Measurements from ENCODE around the gene DNAJC9. TPM values are rescaled to one million over a fixed set of nuclear protein-coding genes. Genes with fewer than 3 reads are reported as not detected.
A peak's percentile ranks its signal among the peaks of the same experiment; 100 is the strongest.

The DNAJC9 gene
- total RNA-seq, 1 donor: 29.6 TPM

DNA sequence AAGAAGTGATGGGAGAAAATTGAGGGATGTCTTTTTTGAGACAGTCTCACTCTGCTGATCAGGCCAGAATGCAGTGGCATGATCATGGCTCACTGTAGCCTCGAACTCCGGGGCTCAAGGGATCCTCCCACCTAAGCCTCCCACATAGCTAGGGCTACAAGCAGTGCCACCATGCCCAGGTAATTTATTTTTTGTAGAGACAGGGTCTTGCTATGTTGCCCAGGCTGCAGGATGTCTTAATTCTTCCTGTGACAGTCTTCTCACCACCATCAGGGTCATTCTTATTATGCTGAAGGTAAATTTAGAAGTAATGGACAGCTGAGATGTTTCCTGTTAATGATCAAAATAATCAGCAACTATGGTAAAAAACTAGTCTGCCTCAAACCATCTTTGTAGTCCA is 7.1 kb downstream of the DNAJC9 start:
- DNase-seq (ENCODE audit: low read depth in 2 of 3, low spot score in 2 of 3): no peak

DNA sequence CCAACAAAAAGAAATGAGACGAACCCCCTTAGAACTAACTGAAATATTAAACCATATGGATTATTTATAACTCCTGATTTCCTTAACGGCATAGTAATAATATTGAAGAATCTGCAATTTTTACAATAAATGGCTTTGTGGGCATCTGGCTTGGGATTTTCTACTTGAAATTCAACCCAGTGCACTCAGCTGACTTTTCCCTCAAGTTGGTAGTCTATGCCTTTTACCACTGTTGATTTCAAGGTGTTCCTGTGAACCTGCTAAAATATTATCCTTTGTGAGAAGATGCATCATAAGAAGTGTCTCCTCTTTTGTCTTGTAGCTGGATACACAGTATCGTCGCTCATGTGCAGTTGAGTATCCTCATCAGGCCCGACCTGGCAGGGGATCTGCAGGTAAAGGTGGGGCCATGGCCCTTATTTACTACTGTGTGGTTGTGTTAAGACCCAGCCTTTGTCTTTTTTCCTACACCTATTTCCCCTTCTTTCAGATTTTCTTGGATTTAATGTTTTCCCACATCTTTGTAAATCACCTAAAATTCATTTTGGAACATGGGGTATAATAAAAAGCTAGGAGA is 8.0 kb downstream of the DNAJC9 start:
- no peak for DNase-seq (ENCODE audit: low read depth in 2 of 3, low spot score in 2 of 3)

DNA sequence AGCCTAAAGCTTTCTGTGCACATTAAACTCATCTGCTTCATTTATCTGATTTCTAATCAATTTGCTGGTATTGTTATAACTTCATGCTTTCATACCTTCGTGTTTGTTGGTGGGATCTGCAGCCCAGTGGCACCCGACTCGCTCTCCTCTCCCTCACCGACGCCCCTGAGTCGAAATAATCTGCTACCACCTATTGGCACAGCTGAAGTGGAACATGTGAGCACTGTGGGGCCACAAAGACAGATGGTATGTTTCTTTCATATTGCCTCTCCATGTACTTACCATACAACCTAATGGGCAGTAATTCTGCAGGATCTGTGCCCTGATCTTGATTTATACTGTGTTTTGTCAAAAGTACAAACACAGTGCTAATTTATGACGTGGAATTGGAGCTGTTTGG is 12.4 kb downstream of the DNAJC9 start:
- DNase-seq (ENCODE audit: low read depth in 2 of 3, low spot score in 2 of 3): no peak

DNA sequence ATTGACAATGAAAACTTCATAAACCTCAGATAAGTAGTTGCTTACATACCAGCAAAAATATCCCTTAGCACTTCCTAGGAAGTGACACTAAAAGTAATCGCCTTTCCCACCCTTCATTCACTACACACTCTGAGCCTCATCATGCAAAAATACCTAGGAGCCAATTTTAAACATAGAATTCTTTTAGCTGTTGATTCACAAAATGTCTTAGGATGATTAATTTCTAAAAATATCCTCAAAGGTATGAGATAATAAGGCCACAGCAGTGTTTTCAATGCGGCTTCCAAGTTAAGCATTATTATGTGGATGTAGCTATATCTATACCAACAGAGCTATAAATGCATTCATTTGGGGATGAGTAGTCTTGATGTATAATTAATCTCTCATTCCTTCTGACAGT is 13.2 kb downstream of the DNAJC9 start:
- no peak for DNase-seq (ENCODE audit: low read depth in 2 of 3, low spot score in 2 of 3)

DNA sequence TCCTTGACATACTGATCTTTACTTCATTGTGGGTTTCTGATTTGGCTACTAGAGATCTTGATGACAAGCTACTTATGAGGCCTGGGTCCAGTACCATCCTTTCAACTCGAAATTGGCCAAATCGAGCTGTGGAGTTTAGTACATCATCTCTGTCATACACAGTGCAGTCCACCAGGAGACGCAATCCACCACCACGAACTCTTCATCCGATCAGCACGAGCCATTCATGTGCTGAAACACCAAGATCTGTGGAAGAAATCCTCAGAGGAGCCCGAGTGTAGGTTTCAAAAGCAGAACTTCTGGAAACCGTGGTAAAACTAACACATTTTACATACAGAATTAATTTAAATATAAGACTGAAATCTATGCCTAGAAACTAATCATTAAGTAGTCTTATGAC is 14.2 kb downstream of the DNAJC9 start:
- DNase-seq (ENCODE audit: low read depth in 2 of 3, low spot score in 2 of 3): peak in 2 of 3 donors; percentile 36 to 45

DNA sequence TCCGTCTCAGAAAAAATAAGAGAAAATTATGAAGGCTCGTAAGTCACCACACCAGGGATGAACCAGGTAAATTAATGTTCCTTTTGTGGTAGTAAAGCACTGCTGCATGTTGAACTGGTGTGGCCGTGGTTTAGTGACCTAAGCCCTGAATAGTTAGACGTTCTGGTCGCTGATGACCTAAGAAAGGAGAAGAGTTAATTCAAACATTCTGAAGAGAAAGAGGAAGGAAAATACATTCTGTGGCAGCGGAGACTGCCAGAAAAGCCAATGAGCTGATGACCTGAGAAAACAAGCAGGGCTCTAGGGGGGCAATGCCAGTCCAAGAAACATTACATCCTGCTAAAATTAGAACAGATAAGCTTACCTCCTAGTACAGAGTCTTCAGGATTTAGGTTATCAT is 17.5 kb downstream of the DNAJC9 start:
- peak in 1 of 3 donors; percentile 47 for DNase-seq (ENCODE audit: low read depth in 2 of 3, low spot score in 2 of 3)

DNA sequence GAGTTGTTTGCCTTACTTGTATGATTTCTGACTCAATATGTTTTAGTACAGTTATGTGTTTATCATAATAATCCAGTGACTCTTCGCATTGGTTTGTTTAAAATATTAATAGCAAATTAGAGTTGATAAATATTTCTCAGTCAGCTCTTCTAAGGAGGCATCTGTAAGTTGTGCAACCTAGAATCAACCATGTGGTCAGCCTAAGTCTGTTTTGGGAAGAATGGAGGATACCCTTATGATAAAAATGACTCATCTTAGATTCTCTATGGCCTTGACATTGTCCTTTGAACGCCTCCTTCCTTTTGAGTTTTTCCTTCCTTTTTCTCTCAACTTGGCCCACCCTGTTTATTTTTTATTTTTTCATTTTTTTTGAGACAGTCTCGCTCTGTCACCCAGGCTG is 18.8 kb downstream of the DNAJC9 start:
- DNase-seq (ENCODE audit: low read depth in 2 of 3, low spot score in 2 of 3): no peak

DNA sequence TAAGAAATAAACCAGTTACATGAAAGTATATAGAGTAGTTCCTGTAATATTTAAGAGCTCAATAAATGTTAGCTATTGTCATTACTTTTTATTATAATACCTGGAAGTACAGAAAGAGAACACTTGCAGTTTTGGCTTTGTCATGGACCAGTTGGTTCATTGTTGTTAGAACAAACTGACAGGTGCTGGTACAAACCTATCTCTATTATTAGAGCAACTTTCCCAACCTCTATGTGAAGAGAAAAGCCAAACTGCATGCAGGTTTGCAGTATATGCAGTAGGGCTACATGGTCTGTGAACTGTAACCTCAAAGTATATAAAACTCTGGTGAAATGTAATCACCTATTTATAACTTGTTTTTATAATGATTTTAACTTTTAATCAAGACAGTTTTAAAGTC is 20.4 kb downstream of the DNAJC9 start:
- DNase-seq (ENCODE audit: low read depth in 2 of 3, low spot score in 2 of 3): no peak

DNA sequence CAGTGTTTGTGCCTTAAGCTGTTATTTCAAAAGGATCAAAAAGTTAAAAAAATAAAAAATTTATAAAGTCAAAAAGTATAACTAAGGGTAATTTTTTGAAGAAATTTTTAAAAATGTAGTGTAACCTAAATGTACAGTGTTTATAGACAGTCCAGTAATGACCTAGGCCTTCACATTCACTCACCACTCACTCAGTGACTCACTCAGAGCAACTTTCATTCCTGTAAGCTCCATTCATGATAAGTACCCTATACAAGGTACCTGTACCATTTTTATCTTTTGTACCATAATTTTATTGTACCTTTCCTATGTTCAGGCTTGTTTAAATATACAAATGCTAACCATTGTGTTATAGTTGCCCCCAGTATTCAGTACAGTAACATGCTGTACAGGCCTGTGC is 21.5 kb downstream of the DNAJC9 start:
- DNase-seq (ENCODE audit: low read depth in 2 of 3, low spot score in 2 of 3): no peak

DNA sequence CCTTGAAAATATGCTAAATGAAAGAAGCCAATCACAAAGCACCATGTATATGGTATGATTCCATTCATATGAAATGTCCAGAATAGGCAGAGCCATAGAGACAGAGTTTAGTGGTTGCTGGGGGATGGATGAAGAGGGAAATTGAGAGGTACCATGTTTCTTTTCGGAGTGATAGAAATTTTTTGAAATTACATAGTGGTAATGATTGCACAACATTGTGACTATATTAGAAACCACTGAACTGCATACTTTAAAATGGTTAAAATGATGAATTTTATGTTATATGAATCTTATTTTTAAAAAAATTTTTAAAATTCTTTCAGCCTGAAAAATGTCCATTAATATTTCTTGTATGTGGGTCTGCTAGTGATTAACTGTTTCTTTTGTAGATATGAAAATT is 26.1 kb downstream of the DNAJC9 start:
- no peak for DNase-seq (ENCODE audit: low read depth in 2 of 3, low spot score in 2 of 3)

DNA sequence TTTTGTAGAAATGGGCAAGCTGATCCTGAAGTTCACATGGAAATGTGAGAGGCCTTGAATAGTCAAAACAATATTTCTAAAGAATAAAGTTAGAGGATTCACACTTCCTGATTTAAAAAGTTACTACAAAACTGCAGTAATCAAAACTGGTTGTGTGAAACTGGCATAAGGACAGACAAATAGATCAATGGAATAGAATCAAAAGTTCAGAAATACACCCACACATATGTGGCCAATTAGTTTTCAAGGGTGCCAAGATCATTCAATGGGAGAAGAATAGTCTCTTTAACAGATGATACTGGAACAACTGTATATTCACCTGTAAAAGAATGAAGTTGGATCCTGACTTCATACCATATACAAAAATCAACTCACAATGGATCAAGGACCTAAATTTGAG is 27.7 kb downstream of the DNAJC9 start:
- no peak for DNase-seq (ENCODE audit: low read depth in 2 of 3, low spot score in 2 of 3)

DNA sequence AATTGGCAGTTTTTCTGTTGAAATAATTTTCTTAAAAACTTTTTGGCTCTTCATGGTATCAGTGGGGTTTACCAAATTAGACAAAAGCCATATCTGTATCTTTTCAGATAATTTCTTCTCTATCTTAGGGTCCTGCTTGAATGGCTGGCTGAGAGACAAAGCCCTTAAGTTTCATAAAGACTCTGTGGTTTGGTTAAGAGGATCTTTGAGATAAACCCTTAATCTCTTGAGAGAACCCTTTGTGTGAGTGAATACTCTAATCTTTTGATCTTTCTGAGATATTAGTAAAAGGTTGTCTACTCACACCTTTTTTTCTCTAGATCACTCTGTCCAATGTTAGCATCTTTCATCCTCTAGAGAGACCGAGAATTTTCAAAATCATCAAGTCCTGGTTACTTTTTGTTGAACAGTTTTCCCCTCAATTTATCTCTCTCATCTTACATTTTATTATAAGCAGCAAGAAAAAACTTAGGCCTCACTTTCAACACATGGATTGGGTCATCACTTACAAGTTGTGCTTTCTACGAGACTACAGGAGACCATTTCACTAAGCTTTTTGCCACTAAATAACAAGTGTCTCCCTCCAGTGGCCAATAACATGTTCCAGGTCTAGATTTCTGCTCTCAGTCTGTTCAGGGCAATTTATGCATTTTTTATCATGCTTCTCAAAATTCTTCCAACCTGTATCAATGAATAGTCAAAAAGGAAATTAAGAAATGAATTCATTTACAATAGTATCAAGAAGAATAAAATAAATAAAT is 28.4 kb downstream of the DNAJC9 start:
- peak in 2 of 3 donors; percentile 14 to 50 for DNase-seq (ENCODE audit: low read depth in 2 of 3, low spot score in 2 of 3)

DNA sequence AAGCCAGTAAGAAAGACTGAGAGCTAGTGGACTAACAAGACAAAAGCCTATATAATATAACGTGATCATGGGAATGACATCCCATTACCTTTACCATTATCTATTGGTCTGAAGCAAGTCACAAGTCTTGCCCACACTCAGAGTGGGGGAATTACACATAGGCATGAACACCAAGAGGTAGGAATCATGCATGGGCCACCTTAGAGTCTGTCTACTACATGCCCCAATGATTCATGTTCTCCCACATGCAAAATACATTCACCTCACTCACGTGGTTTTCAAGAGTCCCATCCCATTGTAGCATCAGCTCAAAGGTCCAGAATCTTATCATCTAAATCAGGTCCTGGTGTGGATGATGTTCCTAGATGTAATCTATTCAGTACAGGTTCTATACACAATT is 29.4 kb downstream of the DNAJC9 start:
- DNase-seq (ENCODE audit: low read depth in 2 of 3, low spot score in 2 of 3): no peak

DNA sequence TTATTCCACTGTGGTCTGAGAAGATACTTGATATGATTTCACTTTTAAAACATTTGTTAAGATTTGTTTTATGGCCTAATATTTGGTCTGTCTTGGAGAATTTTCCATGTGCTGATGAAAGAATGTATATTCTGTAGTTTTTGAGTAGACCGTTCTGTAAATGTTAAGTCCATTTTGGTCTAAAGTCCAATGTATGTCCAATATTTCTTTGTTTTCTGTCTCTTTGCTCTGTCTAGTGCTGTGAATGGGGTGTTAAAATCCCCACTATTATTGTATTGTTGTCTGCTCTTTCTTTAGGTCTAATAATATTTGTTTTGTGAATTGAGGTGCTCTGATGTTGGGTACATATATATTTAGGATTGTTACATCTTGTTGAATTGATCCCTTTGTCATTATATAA is 31.3 kb downstream of the DNAJC9 start:
- no peak for DNase-seq (ENCODE audit: low read depth in 2 of 3, low spot score in 2 of 3)

DNA sequence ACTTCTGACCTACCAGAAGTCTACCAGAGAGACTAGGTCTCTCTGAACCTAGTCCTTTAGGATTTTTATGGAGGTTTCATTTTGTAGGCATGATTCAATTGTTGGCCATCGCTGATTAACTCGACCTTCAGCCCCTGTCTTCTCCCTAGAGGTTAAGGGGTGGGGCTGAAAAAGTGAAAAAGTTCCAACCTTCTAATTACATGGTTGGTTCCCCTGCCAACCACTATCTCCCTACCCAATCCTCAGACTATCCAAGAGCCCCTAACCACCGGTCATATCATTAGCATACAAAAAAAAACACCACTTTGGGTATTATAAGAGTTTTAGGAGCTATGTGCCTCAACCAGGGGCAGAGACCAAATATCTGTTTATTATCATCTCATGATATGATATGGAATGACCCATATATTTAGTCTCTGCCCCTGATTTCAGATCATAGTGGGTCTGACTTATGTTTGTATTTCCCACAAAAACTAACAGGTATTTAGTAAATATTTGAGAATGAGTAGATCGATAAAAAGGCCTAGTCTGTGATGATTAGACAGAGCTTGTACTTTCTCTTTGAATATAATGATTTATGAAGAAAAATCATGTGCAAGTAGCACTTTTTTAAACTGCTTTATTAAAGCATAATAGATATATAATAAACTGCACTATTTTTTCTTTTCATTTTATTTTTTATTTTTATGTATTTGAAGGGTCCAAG is 35.8 kb downstream of the DNAJC9 start:
- DNase-seq (ENCODE audit: low read depth in 2 of 3, low spot score in 2 of 3): no peak

DNA sequence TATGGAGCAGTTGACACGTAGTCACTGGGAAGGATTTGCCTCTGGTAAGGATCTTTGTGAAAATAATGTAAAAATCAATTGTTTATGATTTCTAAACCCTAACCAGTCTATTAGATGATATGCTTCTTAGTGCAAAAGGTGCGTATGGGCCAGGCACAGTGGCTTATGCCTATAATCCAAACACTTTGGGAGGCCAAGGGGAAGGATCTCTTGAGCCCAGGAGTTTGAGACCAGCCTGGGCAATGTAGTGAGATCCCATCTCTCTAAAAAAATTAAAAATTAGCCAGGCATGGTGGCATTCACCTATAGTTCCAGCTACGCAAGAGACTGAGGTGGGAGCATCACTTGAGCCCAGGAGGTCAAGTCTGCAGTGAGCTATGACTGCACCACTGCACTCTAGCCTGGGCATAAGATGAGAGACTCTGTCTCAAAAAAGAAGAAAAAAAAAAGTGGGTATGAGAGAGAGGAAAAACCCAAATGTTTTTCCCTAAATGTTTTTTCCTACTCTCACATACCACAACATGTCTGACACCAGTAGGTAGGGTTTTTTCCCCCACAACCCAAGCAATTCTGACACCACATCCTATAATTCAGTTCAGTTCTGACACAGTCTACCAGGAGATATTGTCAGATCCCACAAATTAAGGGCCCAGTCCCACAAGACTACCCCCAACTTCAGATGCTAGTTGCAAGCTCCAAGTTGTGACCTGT is 36.5 kb downstream of the DNAJC9 start:
- no peak for DNase-seq (ENCODE audit: low read depth in 2 of 3, low spot score in 2 of 3)

DNA sequence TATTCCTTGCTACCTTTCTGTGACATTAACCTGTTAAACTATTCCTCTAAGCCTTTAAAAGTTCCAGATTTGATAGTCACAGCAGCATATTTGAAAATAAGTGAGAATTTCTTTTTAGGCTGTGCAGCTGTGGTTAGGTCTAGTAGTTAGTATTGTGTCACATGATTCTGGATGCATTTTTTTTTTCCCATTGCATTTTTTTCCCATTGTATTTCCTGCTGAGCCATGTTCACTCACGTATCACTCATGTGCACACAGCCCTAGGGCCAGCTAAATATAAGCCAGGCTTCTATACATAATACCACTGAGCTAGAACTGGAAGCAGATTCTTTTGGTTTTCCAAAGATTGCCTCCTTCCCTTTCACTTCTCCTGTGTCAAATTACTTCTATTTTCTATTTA is 37.4 kb downstream of the DNAJC9 start:
- no peak for DNase-seq (ENCODE audit: low read depth in 2 of 3, low spot score in 2 of 3)

DNA sequence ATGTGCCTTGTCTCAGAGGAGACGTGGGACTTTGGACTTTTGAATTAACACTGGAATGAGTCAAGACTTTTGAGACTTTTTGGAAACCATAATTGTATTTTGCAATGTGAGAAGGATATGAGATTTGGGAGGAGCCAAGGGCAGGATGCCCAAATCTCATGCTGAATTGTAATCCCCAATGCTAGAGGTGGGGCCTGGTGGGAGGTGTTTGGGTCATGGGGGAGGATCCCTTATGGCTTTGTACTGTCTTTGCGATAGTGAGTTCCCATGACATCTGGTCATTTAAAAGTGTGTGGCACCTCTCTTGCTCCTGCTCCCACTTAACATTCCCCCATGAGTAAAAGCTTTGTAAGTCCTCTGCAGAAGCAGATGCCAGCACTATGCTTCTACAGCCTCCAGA is 39.2 kb downstream of the DNAJC9 start:
- DNase-seq (ENCODE audit: low read depth in 2 of 3, low spot score in 2 of 3): no peak

DNA sequence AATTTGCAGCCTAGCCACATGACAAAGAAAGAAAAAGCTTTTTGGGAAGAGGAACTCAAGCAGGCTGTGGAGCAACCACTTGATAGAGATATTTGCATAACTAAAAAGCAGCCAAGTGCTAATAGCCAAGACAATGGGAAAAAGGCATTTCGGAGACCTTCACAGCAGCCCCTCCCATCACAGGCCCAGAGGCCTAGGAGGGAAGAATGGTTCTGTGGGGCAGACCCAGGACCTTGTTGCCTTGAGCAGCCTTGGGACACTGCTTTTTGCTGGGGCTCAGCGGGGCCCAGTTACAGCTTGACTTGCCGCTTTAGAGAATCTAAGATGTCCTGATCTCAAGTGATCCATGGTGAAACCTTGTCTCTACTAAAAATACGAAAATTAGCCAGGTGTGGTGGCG is 40.7 kb downstream of the DNAJC9 start:
- DNase-seq (ENCODE audit: low read depth in 2 of 3, low spot score in 2 of 3): no peak

DNA sequence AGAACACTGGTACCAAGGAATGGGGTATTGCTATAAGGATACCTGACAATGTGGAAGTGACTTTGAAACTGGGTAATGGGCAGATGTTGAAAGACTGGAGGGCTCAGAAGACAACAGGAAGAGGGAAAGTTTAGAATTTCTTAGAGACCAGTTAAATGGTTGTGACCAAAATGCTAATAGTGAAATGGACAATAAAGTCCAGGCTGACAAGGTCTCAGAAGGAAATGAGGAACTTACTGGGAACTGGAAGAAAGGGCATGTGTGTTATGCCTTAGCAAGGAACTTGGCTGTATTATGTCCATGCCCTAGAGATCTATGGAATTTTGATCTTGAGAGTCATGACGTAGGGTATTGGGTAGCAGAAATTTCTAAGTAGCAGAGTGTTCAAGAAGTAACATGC is 41.2 kb downstream of the DNAJC9 start:
- no peak for DNase-seq (ENCODE audit: low read depth in 2 of 3, low spot score in 2 of 3)

DNA sequence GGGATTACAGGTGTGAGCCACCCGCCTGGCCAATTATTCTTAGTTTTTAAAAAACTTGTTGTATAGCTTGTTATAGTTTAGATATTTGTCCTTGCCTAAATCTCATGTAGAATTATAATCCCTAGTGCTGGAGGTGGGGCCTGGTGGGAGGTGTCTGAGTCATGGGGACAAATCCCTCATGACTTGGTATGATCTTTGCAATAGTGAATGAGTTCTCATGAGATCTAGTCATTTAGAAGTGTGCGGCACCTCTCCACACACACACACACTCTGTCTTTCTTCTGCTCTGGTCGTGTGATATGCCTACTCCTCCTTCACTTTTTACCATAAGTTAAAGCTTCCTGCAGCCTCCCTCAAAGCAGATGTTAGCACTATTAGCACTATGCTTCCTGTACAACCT is 42.0 kb downstream of the DNAJC9 start:
- DNase-seq (ENCODE audit: low read depth in 2 of 3, low spot score in 2 of 3): no peak

All from hematopoietic multipotent progenitor cell (in vitro differentiated cells).